HK-2 (cell line): ENCODE results near the gene PPP4R3A.
"Not testable (repeated sequence)": the region's sequence is repeated elsewhere in the genome, so short reads cannot be mapped to it uniquely, and the experiment has no call there.

Source experiments
- DNase-seq: peaks from one replicate; pipeline ENCODE4 v3.0.0-alpha.2; 2018; ENCODE audit not compliant: unreplicated experiment

Gene PPP4R3A

DNA sequence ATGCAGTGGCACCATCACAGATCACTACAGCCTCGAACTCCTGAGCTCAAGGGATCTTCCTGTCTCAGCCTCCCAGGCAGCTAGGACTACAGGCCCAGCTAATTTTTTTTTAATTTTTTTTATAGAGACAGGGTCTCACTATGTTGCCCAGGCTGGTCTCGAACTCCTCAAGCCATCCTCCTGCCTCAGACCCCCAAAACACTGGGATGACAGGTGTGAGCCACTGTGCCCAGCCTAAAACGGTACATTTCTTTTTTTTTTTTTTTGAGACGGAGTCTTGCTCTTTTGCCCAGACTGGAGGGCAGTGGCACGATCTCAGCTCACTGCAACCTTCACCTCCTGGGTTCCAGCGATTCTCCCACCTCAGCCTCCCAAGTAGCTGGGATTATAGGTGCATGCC is 100.9 kb downstream of the PPP4R3A start:
- not testable (repeated sequence) for DNase-seq
